GM12872 (cell line): ENCODE data around the gene ADGRG2.

Experiments
- TF ChIP-seq, protein P1 (sequence below): IDR thresholded peaks from 3 replicates; pipeline ENCODE4 v1.5.1; 2011; ENCODE audit warnings: low read depth, mild to moderate bottlenecking, low read length, moderate library complexity; ENCODE audit not compliant: insufficient read depth

Gene ADGRG2

DNA sequence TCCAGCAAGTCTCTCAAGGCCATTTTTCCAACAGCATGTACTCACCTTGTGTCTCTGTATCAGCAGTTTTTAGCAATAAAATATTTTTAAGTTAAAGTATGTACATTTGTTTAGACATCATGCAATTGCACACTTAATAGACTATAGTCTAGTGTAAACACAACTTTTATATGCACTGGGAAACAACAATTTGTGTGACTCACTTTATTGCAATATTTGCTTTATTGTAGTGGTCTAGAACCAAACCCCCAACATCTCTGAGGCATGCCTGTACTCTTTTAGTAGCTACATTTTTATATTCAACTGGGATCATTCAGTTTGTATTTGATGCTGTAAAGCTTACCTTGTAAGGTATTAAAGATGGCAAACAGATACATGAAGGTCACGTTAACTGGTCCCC is 123.6 kb downstream of the ADGRG2 start:
- TF ChIP-seq, protein P1, sequence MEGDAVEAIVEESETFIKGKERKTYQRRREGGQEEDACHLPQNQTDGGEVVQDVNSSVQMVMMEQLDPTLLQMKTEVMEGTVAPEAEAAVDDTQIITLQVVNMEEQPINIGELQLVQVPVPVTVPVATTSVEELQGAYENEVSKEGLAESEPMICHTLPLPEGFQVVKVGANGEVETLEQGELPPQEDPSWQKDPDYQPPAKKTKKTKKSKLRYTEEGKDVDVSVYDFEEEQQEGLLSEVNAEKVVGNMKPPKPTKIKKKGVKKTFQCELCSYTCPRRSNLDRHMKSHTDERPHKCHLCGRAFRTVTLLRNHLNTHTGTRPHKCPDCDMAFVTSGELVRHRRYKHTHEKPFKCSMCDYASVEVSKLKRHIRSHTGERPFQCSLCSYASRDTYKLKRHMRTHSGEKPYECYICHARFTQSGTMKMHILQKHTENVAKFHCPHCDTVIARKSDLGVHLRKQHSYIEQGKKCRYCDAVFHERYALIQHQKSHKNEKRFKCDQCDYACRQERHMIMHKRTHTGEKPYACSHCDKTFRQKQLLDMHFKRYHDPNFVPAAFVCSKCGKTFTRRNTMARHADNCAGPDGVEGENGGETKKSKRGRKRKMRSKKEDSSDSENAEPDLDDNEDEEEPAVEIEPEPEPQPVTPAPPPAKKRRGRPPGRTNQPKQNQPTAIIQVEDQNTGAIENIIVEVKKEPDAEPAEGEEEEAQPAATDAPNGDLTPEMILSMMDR: no peak

DNA sequence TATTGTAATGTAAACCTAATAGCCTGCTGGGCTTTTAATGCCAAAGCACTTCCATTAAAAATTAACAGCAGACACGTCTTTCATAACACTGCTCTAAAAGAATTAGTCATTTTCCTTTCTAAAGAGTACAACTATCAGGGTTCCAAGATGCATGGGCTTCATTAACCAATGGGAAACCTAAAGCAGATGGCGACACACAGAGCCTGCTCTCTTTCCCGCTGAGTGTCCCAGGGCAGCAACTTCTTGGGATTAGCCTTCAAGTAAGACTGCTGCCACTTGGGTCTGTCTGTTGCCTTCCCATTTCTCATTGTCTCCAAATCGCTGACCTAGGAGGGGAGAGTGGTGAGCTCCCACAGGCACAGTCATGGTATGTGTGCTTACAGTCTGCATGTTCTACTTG is 124.4 kb downstream of the ADGRG2 start:
- TF ChIP-seq, protein P1: no peak

DNA sequence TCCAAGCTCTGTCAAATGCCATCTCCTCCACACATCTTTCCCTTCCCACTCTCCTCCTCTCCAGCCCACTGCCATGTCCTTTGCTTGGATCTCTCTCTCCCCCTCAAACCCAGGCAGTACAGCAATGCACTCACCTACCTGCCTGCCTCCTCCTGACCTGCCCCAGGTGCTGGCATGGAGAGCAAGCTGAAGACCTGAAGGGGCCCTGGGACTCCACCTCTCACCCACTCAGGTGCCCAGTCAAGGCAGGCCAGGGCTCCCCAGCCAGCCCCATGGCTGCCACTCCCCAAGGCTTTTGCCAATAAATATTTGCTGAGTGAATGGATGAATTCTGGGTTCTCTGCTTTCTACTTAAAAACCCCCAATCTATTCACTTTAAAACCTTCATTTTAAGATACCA is 125.7 kb downstream of the ADGRG2 start:
- TF ChIP-seq, protein P1: no peak

- TF ChIP-seq, protein P1: no peak
These were observed 127.0 kb downstream of the ADGRG2 start for GRCh38 chrX:18995221-18995620.

- TF ChIP-seq, protein P1: no peak
These were observed 127.6 kb downstream of the ADGRG2 start for GRCh38 chrX:18994713-18995112.

DNA sequence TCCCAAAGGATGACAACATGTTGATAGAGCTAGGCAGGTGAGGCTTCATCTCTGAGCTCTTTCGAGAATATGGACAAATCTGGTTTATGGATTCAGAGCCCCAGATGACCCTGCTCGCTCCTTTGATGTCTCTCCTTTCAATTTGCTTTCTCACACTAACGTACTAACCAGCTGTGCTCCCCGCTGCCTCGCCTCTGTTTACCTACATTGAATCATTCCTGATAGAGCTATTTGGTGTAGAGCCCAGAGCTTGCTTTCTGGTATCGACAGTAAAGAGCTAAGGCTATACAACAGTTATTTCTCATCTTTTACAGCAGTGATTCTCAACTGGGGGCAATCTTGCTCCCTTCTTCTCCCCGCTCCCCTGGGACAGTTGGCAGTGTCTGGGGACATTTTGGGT is 129.4 kb downstream of the ADGRG2 start:
- TF ChIP-seq, protein P1: no peak

- TF ChIP-seq, protein P1: no peak
These were observed 137.2 kb downstream of the ADGRG2 start for GRCh38 chrX:18985186-18985435.
